Measurements from ENCODE around the gene PRRC2C. TPM values are rescaled to one million over a fixed set of nuclear protein-coding genes. Genes with fewer than 3 reads are reported as not detected.

Gene PRRC2C
- total RNA-seq, 1 experiment from 2014 or later = 267 TPM

DNA sequence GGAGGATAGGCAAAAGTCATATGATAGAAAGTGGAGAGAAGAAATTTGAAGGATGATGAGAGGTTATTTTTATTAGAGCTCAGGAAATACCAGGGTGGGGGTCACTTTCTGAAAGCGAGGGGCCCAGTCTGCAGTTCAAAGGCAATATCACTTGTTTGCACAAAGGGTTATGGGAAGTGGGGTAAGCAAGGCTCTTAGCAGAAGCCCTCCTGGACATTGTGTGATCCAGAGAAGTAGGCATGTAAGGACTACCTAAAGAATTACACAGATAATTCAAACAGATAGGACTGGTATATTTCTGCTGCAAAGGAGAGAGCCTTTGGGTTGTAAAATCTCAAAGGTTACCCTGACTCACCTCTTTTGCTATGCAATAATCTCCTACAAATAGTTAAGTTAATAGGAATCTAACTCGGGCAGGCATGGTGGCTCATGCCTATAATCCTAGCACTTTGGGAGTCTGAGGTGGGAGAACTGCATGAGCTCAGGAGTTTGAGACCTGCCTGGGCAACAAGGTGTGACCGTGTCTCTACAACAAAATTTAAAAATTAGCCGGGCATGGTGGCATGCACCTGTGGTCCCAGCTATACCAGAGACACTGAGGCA, 25.2 kb upstream of the PRRC2C start:
- Histone ChIP-seq H3K79me2 (ENCODE audit: insufficient read depth, low read length) (no peaks in the 10 kb centered on the region), H3K14ac (ENCODE audit: insufficient read depth, low read length) (no peak overlapping the region), H3K23ac (ENCODE audit: insufficient read length, low read depth, low read length) (no peak overlapping the region), H2BK120ac (ENCODE audit: low read depth, low read length, poor library complexity, severe bottlenecking) (no peak overlapping the region), H4K5ac (ENCODE audit: insufficient read length, low read depth, low read length) (no peak overlapping the region), H2BK12ac (ENCODE audit: insufficient read length, low read depth, low read length) (no peak overlapping the region), H2BK20ac (ENCODE audit: low read depth, low read length, poor library complexity, severe bottlenecking) (no peak overlapping the region), H2AFZ (ENCODE audit: low read length) (no peak overlapping the region), H4K8ac (replicated peaks; ENCODE audit: insufficient read length, low read depth, low read length) (no peak overlapping the region), H3K18ac (ENCODE audit: insufficient read length, low read depth, low read length) (no peak overlapping the region), H3K4me2 (ENCODE audit: insufficient read depth, insufficient read length, low read length) (no peak overlapping the region), H3K27me3 (ENCODE audit: insufficient read depth, low read length) (no peaks in the 10 kb centered on the region), H3K23me2 (ENCODE audit: insufficient read length, low read depth, low read length, poor library complexity, severe bottlenecking) (no peaks in the 10 kb centered on the region), H2AK5ac (ENCODE audit: insufficient read length, low read length) (no peak overlapping the region), H4K20me1 (ENCODE audit: control insufficient read depth, insufficient read depth, insufficient read length) (no peaks in the 10 kb centered on the region), H2BK15ac (ENCODE audit: low read depth, low read length) (no peak overlapping the region), H4K91ac (ENCODE audit: insufficient read length, low read depth, low read length) (no peak overlapping the region), H3K4me1 (ENCODE audit: insufficient read depth, low read length) (no peaks in the 10 kb centered on the region), H3K9ac (ENCODE audit: extremely low read depth, insufficient read length, low read length) (no peak overlapping the region), H3K56ac (ENCODE audit: insufficient read length, low read depth, low read length) (no peak overlapping the region), H3K79me1 (ENCODE audit: insufficient read depth, low read depth, low read length, poor library complexity, severe bottlenecking) (no peaks in the 10 kb centered on the region), H2BK5ac (ENCODE audit: insufficient read length, low read length) (no peak overlapping the region), H3T11ph (ENCODE audit: low read length) (no peak overlapping the region), H3K9me3 (ENCODE audit: control insufficient read depth, low read depth, low read length) (no peaks in the 10 kb centered on the region), H3K4ac (ENCODE audit: low read depth, low read length) (no peak overlapping the region), H3K27ac (ENCODE audit: insufficient read length, low read depth, low read length) (no peak overlapping the region)
- TF ChIP-seq, protein P1, sequence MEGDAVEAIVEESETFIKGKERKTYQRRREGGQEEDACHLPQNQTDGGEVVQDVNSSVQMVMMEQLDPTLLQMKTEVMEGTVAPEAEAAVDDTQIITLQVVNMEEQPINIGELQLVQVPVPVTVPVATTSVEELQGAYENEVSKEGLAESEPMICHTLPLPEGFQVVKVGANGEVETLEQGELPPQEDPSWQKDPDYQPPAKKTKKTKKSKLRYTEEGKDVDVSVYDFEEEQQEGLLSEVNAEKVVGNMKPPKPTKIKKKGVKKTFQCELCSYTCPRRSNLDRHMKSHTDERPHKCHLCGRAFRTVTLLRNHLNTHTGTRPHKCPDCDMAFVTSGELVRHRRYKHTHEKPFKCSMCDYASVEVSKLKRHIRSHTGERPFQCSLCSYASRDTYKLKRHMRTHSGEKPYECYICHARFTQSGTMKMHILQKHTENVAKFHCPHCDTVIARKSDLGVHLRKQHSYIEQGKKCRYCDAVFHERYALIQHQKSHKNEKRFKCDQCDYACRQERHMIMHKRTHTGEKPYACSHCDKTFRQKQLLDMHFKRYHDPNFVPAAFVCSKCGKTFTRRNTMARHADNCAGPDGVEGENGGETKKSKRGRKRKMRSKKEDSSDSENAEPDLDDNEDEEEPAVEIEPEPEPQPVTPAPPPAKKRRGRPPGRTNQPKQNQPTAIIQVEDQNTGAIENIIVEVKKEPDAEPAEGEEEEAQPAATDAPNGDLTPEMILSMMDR (conservative IDR thresholded peaks at IDR 0.05) = no peak
- WGBS (ENCODE audit: extremely low coverage, insufficient read length, low lambda C conversion rate) = no CpG with 5 or more reads among the region's 4 CpGs
- Mint-ChIP-seq H3K4me3 (no peak overlapping the region), H3K4me1 (no peaks in the 10 kb centered on the region), H3K36me3 (ENCODE audit: insufficient read depth in 1 of 3, low read depth in 3 of 3) (no peaks in the 10 kb centered on the region), H3K9me3 (peaks cover 0 to 1% of the 10 kb centered on the region in 2 experiments; a peak in 1 of 5 replicates), H3K27me3 (ENCODE audit: low read depth) (no peaks in the 10 kb centered on the region; the same call in 1 of the 2 replicates), H3K27ac (no peak overlapping the region)
- no peak for DNase-seq
